NCI-H2227 (cell line): Measurements from ENCODE around the gene TLL2.

ENCODE experiments used
- DNase-seq: peaks from one replicate; lab custom pipeline; 2025; ENCODE audit not compliant: unreplicated experiment; lab: John Stamatoyannopoulos, UW

TLL2 gene

DNA sequence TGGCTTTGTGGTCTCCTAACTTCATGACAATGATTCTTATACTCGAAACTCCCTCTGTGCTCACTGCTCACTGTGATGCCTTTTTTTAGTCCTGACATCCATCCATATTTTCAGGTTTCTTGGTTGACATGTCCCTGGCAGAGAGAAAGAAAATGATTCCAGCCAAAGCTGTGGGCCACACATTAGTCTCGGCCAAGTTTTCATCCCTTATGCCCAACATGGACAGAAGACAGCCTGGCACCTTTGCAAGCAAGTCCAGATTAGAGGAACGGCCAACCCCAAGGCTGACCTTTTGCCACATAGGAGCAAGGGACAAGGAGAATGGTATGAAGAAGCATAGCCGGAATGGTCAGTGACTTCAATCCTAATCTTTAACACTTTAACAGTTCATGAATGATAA is 146.3 kb downstream of the TLL2 start:
- no peak for DNase-seq

DNA sequence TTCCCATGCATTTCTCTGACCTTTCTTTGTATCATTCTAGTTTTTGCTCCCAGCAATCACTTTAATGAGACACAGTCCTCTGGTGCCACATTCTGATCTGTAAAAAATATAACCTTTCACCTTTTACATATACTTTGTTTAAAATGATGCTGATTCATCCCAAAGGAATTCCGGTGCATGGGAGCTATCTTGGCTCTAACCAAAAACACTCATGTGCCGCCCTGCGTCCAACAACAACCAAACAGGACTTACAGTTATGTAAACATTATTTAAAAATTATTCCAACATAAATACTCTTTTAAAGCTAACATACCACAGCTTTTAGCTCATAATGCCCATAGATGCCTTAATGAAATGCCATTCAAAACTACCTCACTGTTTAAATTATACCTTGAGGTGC is 147.2 kb downstream of the TLL2 start:
- DNase-seq: no peak

DNA sequence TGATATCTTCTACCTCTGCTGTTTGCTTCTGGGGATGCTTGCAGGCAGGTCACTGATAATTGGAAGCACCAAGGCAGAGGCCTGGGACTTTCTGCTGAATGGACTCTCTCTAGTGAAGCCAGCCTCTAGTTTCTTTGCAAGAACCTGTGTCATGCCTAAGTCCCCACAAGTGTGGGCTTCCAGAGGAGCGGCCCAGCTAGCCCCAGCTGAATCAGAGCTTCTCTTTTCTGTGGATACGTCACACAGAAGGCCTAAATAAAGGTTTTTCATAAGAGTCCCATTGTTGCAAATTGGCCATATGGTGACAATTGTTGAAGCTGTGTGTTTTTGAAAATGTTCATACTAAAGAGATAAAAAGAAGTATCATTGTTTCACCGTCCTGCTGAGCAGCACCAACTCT is 148.2 kb downstream of the TLL2 start:
- DNase-seq: no peak

DNA sequence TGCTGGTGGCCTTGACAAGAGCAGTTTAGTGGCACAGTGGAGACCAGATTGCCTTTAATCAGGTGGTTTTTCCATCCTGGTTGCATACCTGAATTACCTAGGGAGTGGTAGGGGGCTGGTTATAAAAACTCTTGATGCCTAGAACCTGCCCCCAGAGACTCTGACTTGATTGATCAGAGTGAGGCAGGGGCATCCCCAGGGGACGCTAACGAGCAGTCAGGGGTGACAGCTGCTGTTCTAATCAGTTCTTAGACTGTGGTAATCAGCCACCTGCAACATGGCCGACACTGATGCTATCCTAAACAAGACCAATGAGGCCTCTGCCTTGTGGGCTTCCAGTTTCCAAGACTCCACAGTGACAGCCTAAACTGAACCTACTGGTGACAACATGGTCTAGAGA is 153.0 kb downstream of the TLL2 start:
- no peak for DNase-seq

DNA sequence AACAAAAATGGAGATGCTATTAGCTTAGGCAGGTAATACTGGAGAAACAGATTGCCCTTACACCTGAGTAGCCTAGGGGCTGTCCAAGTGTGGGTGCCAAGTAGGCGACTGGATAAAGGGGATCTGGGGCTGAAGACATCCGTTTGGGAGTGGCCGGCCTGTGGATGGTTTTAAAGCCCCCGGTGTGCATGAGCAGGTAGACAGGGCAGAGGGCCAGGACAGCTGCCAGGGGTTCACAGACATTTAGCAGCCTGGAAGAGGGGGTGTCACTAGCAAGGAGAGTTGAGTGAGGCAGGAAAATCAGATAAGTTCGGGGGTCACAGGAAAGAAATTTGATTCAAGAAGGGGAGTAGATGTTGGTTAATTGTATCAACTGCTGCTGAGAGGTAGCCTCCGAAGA is 153.4 kb downstream of the TLL2 start:
- DNase-seq: no peak

DNA sequence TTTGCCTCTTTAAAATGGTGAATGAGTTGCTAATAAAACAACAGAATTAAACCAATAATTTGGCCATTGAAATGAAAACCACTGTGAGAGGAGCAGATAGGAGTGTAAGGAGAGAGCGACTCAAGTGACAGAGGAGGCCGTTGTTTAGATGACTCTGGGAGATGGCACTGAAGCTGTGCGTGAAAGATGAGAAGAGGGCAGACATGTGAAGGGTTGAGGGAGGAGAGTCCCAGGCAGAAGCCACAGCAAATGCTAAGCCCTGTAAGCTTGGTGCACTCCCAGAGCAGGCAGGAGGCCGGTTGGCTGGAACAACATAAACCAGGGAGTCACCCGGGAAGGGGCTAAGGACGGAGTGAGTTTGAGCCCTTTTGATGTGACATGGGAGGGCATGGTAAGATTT is 154.1 kb downstream of the TLL2 start:
- DNase-seq: no peak

DNA sequence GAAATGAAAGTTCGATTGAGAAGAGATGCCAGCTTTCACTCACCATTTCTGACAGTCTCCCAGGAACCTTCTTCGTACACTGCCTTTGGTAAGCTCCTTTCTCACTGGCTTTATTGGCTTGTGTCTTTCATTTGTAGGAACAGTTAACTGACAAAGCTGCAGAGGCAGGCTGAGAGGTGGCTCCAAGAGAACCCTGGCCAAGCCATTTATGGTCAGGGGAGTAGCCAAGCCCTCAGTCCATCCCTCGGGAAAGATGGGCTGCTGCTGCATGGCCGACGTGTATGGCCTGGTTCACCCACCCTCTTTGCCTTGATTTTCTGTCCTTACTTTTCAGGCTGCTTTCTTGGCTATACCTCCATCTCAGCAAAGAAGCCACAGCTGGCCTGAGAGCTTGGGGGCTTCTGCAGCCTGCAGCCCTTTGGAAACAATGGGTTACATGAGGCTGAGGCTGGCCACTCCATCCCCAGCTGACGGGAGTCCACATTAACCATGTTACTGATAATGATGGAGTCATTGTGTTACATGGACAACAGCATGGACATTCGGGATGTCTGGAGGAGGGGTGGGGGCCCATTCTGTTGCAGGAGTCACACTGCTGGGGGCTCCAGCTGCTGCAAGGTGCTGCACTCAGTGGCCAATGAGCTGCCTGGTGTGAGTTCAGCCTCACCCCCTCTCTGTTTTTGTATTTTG is 154.7 kb downstream of the TLL2 start, which contains the start of gene OPALIN:
TSS of gene OPALIN (minus strand) at position 152 of the 690 bp plus-strand sequence. CDS start at position 46, 106 bp downstream.
- no peak for DNase-seq

DNA sequence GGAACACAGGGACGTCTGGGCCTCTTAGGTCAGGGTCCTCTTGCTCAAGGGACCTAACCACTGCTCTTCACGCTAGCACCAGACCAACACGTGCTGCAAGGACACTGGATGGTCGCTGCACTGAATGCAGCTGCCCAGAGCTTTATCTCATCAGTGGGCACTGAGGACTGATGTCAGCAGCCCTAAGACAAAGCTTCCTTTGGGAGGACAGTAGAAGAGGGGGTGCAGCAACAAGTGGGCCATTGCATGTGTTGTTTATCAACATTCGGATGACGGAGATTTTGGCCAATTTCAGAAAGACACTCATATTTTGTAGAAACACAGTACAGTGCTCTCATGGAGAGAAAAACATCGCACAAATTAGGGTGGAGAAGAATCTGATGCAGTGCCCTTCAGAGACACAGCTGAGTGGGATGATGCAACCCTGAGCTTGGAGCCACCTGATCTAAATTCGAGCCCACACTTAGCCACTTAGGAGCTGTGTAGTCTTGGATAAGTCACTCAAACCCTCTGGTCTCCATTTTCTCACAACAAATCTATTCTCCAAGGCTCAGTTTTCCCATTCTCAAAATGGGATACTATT is 156.6 kb downstream of the TLL2 start:
- no peak for DNase-seq

DNA sequence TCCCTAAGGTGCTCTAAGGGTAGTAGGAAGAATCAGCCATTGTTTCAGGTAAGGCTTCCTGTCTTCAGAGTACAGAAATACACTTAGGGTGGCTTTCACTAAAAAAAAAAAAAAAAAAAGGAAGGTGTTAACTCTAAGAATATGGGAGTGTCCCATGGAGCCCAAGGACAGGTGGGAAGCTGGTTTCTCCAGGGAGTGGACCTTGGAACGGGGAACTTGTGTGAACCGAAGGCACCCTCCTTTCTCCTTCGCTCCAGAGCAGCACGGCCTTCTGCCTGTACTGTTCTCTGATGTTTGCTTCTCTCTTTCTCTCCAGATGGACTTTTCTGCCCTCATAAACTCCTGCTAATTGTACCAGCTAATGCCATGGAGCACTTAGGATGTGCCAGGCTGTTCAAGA is 161.1 kb downstream of the TLL2 start:
- DNase-seq: no peak

DNA sequence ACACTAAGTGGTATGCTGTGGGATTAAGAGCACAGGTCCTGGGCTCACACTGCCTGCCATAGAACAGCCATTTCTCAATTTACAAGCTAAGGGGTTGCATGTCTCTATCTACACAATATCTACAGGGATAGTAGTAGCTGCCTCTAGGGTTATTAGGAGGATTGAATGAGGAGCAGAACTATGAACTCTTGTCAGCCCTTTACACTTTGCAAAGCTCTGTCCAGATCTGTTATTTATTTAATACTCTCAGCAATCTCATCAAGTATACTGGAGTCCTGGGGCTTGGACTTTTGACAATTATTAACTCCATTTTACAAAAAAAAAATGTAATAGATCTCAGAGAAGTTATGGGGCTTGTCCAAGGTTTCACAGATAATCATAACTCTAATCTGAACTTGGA is 161.7 kb downstream of the TLL2 start:
- no peak for DNase-seq

DNA sequence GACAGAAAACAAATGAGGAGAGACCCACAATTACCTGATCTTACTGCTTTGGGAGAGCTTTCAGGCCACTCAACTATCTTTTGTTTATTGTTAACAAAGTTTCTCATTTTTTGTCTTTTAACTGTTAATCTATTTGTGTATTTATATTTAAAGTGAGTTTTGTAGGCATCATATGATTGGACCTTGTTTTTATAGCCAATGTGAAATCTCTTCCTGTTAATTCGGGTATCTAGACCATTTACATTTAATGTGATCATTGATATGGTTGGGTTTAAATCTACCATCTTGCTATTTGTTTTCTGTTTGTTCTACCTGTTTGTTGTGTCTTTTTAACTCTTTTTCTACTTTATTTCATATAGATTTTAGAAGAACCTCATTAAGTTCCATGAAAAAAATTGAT is 167.4 kb downstream of the TLL2 start:
- no peak for DNase-seq

DNA sequence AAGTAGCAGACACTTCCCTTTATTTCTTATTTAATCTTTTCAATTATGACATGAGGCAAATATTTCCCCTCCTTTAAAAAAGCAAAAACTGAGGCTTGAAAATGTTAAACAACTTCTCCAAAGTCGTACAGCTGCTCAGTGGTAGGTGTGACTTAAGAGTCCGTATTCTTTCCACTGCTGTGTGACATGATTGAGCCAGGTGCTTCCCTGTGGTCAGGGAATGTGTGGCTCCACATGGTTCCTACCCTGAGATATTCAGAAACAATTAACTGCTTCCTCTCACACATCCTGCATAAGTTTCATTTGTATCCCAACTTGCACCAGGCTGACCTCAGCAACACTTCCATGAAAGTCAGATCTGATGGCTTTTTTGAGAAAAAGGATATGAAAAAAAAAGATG is 168.5 kb downstream of the TLL2 start:
- no peak for DNase-seq

DNA sequence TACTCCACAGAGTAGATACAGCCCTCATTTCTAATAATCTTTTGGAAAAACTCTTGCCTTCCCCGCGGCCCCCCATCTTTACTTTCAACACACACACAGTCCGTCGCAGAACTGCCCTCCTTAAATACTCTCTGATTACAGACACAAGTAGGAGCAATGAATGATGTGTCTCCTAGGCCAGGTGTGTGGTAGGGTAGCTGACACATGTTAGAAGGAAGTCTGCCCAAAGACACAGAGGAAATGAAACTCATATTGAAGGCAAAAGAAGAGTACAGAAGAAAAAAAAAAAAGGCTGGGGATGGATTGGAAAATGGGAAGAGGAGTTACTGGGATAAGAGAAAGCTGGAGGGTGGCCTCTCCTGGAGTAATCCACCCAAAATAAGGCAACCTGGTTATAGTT is 169.5 kb downstream of the TLL2 start:
- no peak for DNase-seq

DNA sequence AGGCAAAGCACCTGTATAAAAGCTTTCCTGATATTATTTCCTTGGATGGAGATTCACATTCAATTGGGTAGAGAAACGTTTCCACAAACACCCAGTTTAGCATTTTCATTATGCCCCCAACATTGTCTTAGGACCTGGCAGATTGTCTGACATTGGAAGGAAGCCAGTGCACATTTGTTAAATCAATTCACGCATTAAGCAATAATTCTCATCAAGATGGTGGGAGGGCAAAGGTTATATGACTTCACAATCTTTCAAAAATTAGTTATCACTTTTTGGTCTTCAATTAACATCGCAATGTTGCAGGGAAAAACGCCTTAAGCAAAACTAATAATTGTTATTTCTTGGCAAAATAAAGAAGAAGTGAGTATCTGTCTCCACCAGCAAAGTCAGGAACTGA is 171.3 kb downstream of the TLL2 start:
- DNase-seq: no peak

DNA sequence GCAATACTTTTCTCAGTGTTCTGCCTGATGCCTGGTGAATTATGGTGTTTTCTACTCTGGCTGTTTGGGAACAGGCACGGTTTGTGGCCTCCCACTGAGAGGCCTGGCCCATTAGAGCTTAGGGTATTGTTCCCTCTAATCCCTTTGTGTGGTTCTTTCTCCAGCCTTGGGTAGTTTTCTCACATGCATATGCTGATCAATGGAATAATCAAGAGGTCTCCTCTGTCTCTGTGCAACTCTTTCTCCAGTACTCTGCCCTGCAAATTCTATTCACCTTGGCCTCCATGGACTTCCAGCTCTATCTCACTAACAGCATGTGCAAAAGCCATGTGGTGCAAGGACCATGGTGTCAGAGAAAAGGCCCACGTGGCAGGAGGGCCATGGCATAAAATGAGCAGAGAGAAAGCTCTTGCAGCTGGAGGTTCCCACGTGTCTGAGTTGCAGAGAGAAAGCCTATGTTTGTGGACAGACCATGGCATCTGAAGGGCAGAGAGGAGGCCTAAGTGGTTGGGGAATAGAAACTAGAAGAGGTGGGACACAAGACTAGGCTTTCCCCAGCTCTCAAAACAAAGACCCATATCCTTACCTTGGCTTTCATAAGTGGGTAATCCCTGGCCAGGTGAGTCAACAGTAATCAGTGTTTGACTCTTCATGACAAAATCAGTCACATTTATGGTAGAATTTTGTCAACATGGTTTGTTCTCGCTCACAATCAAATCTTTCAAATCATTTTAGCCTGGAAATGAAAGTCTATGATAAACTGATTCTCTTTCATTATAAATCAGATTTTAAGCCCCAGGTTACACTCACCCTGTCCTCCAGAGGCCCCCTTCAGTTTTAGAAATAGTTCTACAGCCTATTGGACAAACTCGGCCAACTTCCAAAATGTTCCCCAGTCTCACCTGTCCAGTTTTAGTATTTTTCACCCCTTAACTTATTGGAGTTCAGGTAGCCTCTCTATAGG is 172.2 kb downstream of the TLL2 start:
- no peak for DNase-seq

DNA sequence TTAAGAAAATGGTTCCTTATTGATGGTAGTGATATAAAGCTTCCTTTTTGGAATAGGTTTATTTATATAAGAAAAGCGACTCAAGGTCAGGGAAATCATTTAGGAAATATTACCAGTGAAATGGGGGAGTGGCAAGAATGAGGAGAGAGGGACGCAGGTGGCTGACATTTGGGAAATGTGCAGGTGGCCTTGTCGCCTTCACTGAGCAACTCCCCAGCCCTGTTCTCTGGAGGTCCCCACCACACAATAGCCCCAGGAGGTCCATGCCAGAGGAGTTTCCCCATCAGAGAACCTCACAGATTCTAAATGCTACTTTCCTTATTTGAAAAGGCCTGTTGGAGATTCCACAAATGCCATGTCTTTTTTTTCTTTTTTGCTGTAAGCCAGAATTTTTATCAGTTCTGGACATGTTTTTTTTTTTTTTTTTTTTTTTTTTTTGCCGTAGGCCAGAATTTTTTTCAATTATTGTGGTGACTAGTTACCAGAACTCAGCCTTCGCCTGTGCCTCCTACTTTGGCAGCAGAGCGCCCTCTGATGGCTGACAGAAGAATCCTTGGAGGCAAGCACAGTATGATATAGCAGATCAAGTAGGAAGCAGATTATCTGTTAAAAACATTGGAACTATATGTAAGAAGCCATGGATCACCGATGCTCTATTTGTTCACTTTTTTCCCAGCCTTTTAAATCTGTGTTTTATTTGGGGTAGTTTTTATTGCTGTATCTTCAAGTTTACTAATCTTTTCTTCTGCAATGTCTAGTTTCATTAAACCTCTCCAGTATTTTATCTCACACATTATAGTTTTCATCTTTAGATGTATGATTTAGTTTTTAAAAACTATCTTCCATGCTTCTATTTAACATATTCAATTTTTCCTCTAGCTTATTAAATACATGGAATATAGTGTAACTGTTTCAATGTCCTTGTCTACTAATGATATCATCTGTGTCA is 173.5 kb downstream of the TLL2 start:
- DNase-seq: peak; percentile 70

DNA sequence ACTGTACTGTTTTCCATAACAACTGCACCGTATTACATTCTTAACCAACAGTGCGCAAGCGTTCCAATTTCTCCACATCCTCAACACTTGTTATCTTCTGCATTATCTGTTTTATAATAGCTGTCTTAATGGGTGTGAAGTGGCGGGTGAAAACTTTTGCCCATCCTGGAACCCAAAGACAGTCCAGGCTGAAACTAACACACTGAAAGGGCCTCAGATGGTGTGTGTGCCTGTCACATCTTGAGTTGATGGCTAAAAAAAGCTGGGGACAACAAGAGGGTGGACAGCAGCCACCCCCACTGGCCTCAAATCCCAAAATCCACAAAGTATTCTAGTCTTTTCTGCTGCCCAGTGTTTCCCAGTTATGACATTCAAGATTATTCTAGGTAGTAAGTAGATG is 174.3 kb downstream of the TLL2 start:
- DNase-seq: no peak

DNA sequence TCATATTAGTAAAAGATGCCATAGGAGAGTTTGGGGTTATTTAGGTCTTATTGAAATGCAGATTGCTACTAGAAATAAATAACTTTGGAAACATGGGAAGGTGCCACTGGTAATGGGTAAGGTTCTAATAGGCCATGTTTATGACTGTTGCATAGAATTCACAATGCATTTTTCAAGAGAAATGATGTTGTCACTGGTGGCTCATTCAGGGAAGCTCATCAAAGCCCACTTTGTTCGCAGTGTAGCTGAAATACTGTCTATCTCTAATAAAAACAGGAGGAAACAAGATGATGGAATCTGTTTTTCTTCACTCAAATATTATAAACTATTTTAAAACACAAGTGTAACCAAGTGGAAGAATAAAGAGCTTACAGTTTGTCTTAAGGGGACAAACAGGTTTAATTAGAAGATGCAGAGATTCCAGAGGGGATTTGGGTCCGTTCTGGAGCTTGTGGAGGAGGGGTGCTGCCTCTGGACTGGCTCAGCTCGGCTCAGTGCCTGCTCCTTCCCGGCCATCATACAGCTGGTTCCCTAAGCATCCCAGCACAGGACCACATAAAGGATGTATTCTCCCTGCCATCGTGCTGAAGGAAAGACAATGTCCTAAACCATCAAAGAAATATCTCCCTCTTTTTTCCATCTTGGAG is 175.3 kb downstream of the TLL2 start:
- no peak for DNase-seq

DNA sequence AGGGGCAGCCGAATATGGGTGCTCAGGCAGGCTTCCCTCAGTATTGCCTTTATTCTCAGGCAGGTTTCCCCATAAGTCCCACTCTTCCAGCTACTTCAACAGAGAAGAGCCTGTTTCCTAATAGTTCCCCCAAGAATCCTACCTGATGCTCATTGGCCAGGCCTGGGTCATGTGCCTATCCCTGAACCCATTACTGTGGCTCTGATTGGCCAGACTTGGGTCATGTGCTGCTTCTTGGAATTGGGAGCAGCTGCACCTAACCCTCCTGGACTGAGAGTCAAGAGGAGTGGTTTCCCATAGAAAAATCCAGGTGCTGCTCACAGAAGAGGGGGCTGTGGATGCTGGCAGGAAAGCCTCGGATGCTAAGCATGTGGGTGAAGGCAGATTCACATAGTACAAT is 176.6 kb downstream of the TLL2 start:
- DNase-seq: no peak
